Ishikawa (cell line): ENCODE measurements around the gene PAGE2.

Experiments
- MAX ChIP-seq: IDR thresholded peaks from 2 replicates; pipeline ENCODE4 v1.6.1; 2012
- NFIC ChIP-seq: IDR thresholded peaks from 2 replicates; pipeline ENCODE4 v1.6.1; 2012

GRCh38 chrX:55132416-55132815, 43.6 kb downstream of the PAGE2 start:
- TF ChIP-seq NFIC (no peak), MAX (no peak)
